ENCODE measurements around the gene TENT5A.

Gene TENT5A

GRCh38 chr6:81753711-81754577 lies 1.5 kb upstream of the TENT5A start:
- peak overlapping the region; percentile 89 for H3K4me3 ChIP-seq (replicated peaks; ENCODE audit: low read depth, low read length)
- peak; percentile 68 for DNase-seq (ENCODE audit: low read depth)
- TF ChIP-seq CTCF (IDR thresholded peaks at IDR 0.05; ENCODE audit: low read length, missing control alignments): peak; percentile 67

- peak overlapping the region; percentile 89 for H3K4me3 ChIP-seq (replicated peaks; ENCODE audit: low read depth, low read length)
- peak; percentile 94 for DNase-seq (ENCODE audit: low read depth)
- TF ChIP-seq CTCF (IDR thresholded peaks at IDR 0.05; ENCODE audit: low read length, missing control alignments): peak; percentile 23
Measured at GRCh38 chr6:81752921-81753710, 635 bp upstream of the TENT5A start.

- TF ChIP-seq CTCF (IDR thresholded peaks at IDR 0.05; ENCODE audit: low read length, missing control alignments): no peak
- H3K4me3 ChIP-seq (replicated peaks; ENCODE audit: low read depth, low read length): peak overlapping the region; percentile 89
- DNase-seq (ENCODE audit: low read depth): peak; percentile 57
Measured at GRCh38 chr6:81751388-81752083, 945 bp downstream of the TENT5A start.

GRCh38 chr6:81750681-81751387 lies 1.6 kb downstream of the TENT5A start:
- no peak for TF ChIP-seq CTCF (IDR thresholded peaks at IDR 0.05; ENCODE audit: low read length, missing control alignments)
- peak overlapping the region; percentile 89 for H3K4me3 ChIP-seq (replicated peaks; ENCODE audit: low read depth, low read length)
- peak; percentile 21 for DNase-seq (ENCODE audit: low read depth)

- DNase-seq (ENCODE audit: low read depth): peak; percentile 14
- no peak for TF ChIP-seq CTCF (IDR thresholded peaks at IDR 0.05; ENCODE audit: low read length, missing control alignments)
Measured at GRCh38 chr6:81750200-81750599, 2.3 kb downstream of the TENT5A start.

GRCh38 chr6:81749707-81750106 lies 2.8 kb downstream of the TENT5A start:
- TF ChIP-seq CTCF (IDR thresholded peaks at IDR 0.05; ENCODE audit: low read length, missing control alignments): no peak
- H3K4me3 ChIP-seq (replicated peaks; ENCODE audit: low read depth, low read length): peak overlapping the region; percentile 89
- peak; percentile 10 for DNase-seq (ENCODE audit: low read depth)

More at GRCh38 chr6:81750200-81750599, 2.3 kb downstream of the TENT5A start:
- peak overlapping the region; percentile 89 for H3K4me3 ChIP-seq (replicated peaks; ENCODE audit: low read depth, low read length)
